Measurements from ENCODE around the gene KRT37. TPM values are rescaled to one million over a fixed set of nuclear protein-coding genes. Genes with fewer than 3 reads are reported as not detected.

KRT37 gene
- total RNA-seq, 1 experiment from 2014 or later: not detected

DNA sequence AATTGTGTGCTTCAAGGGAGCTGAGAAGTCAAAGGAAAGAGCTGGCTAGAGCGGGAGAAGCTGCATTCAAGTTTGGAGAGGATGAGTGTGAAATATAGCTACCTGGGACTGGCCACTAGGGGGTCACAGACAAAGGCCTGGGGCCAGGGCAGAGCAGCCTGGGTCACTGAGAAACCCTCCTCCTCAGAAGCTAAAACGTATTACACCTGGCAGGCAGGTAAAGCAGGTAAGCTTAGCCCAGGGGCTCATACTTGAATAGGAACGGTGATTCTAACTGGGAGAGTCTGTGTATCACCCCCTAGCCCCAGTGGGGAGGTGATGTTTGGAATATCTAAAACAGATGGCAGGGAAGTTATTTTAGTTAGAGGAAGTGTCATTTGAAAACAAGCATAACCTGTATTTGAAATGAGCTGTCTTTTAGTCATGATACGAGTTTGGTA lies 6.8 kb downstream of the KRT37 start:
- Histone ChIP-seq H3K79me1 (ENCODE audit: insufficient read depth, low read depth, low read length, poor library complexity, severe bottlenecking) (no peaks in the 10 kb centered on the region), H2BK5ac (ENCODE audit: insufficient read length, low read length) (no peak overlapping the region), H3K18ac (ENCODE audit: insufficient read length, low read depth, low read length) (no peak overlapping the region), H2AK5ac (ENCODE audit: insufficient read length, low read length) (no peak overlapping the region), H4K20me1 (ENCODE audit: control insufficient read depth, insufficient read depth, insufficient read length) (no peaks in the 10 kb centered on the region), H3K23ac (ENCODE audit: insufficient read length, low read depth, low read length) (no peak overlapping the region), H3K79me2 (ENCODE audit: insufficient read depth, low read length) (no peaks in the 10 kb centered on the region), H4K5ac (ENCODE audit: insufficient read length, low read depth, low read length) (no peak overlapping the region), H3K56ac (ENCODE audit: insufficient read length, low read depth, low read length) (no peak overlapping the region), H4K8ac (replicated peaks; ENCODE audit: insufficient read length, low read depth, low read length) (no peak overlapping the region), H3K27me3 (ENCODE audit: insufficient read depth, low read length) (no peaks in the 10 kb centered on the region), H3K23me2 (ENCODE audit: insufficient read length, low read depth, low read length, poor library complexity, severe bottlenecking) (no peaks in the 10 kb centered on the region), H3K4ac (ENCODE audit: low read depth, low read length) (no peak overlapping the region), H3K4me2 (ENCODE audit: insufficient read depth, insufficient read length, low read length) (no peak overlapping the region), H4K91ac (ENCODE audit: insufficient read length, low read depth, low read length) (no peak overlapping the region), H3K9ac (ENCODE audit: extremely low read depth, insufficient read length, low read length) (no peak overlapping the region), H3T11ph (ENCODE audit: low read length) (no peak overlapping the region), H3K9me3 (ENCODE audit: control insufficient read depth, low read depth, low read length) (no peaks in the 10 kb centered on the region), H2BK12ac (ENCODE audit: insufficient read length, low read depth, low read length) (no peak overlapping the region), H2AFZ (ENCODE audit: low read length) (no peak overlapping the region), H3K27ac (ENCODE audit: insufficient read length, low read depth, low read length) (no peak overlapping the region), H3K4me1 (ENCODE audit: insufficient read depth, low read length) (peaks cover 4% of the 10 kb centered on the region), H2BK15ac (ENCODE audit: low read depth, low read length) (no peak overlapping the region), H3K14ac (ENCODE audit: insufficient read depth, low read length) (no peak overlapping the region), H2BK120ac (ENCODE audit: low read depth, low read length, poor library complexity, severe bottlenecking) (no peak overlapping the region), H2BK20ac (ENCODE audit: low read depth, low read length, poor library complexity, severe bottlenecking) (no peak overlapping the region)
- TF ChIP-seq, protein P1, sequence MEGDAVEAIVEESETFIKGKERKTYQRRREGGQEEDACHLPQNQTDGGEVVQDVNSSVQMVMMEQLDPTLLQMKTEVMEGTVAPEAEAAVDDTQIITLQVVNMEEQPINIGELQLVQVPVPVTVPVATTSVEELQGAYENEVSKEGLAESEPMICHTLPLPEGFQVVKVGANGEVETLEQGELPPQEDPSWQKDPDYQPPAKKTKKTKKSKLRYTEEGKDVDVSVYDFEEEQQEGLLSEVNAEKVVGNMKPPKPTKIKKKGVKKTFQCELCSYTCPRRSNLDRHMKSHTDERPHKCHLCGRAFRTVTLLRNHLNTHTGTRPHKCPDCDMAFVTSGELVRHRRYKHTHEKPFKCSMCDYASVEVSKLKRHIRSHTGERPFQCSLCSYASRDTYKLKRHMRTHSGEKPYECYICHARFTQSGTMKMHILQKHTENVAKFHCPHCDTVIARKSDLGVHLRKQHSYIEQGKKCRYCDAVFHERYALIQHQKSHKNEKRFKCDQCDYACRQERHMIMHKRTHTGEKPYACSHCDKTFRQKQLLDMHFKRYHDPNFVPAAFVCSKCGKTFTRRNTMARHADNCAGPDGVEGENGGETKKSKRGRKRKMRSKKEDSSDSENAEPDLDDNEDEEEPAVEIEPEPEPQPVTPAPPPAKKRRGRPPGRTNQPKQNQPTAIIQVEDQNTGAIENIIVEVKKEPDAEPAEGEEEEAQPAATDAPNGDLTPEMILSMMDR (conservative IDR thresholded peaks at IDR 0.05): peak; percentile 81
- no peak overlapping the region for H3K4me3 Mint-ChIP-seq
- WGBS (ENCODE audit: extremely low coverage, insufficient read length, low lambda C conversion rate): no CpG with 5 or more reads among the region's 4 CpGs
- no peaks in the 10 kb centered on the region for H3K9me3 Mint-ChIP-seq
- H3K36me3 Mint-ChIP-seq (ENCODE audit: insufficient read depth in 1 of 3, low read depth in 3 of 3): no peaks in the 10 kb centered on the region
- peaks cover 20 to 22% of the 10 kb centered on the region in 2 experiments for H3K4me1 Mint-ChIP-seq
- no peak overlapping the region for H3K27ac Mint-ChIP-seq
- peaks cover 5% of the 10 kb centered on the region for H3K27me3 Mint-ChIP-seq (ENCODE audit: low read depth)
- peak; percentile 88 for DNase-seq
